HepG2 (cell line): Measurements from ENCODE around the gene REEP6. TPM values are rescaled to one million over a fixed set of nuclear protein-coding genes. Genes with fewer than 3 reads are reported as not detected.
A peak's percentile ranks its signal among the peaks of the same experiment; 100 is the strongest.

ENCODE experiments used
- CERS6 ChIP-seq: sonication (generic); formaldehyde crosslinking; IDR thresholded peaks from 2 replicates; pipeline ENCODE4 v1.5.0; 2020; ENCODE audit warnings: missing genetic modification reagents
- FUBP1 ChIP-seq: sonication (generic); formaldehyde crosslinking; IDR thresholded peaks from 2 replicates; pipeline ENCODE4 v1.5.1; 2020; ENCODE audit warnings: missing genetic modification reagents, mild to moderate bottlenecking, borderline replicate concordance
- MAFF ChIP-seq: IDR thresholded peaks from 2 replicates; pipeline ENCODE4 v1.6.1; 2011; ENCODE audit warnings: low read depth, low read length, improper control_type of control experiment
- MAX ChIP-seq: IDR thresholded peaks from 2 replicates; pipeline ENCODE4 v1.6.1; 2012; ENCODE audit warnings: inconsistent platforms
- MEIS2 ChIP-seq: sonication (generic); formaldehyde crosslinking; IDR thresholded peaks from 2 replicates; pipeline ENCODE4 v1.9.0; 2021; ENCODE audit warnings: mild to moderate bottlenecking, missing genetic modification reagents
- MLXIP ChIP-seq: sonication (generic); formaldehyde crosslinking; IDR thresholded peaks from 2 replicates; pipeline ENCODE4 v1.9.0; 2021; ENCODE audit warnings: missing genetic modification reagents, borderline replicate concordance
- MYPOP ChIP-seq: sonication (generic); formaldehyde crosslinking; IDR thresholded peaks from 2 replicates; pipeline ENCODE4 v1.8.1; 2023; ENCODE audit warnings: mild to moderate bottlenecking, moderate library complexity, missing genetic modification reagents
- NFE2L2 ChIP-seq: fragments of 150-350 bp; IDR thresholded peaks from 2 replicates; pipeline ENCODE4 v1.6.1; 2014; ENCODE audit warnings: low read length
- SAP130 ChIP-seq: IDR thresholded peaks from 2 replicates; pipeline ENCODE4 v1.6.1; 2016; ENCODE audit warnings: low read depth
- ZBTB38 ChIP-seq: sonication (generic); formaldehyde crosslinking; IDR thresholded peaks from 2 replicates; pipeline ENCODE4 v1.5.1; 2020; ENCODE audit warnings: mild to moderate bottlenecking, missing genetic modification reagents
- ZNF138 ChIP-seq: sonication (generic); formaldehyde crosslinking; IDR thresholded peaks from 2 replicates; pipeline ENCODE4 v1.5.0; 2020; ENCODE audit warnings: mild to moderate bottlenecking, low read depth, missing genetic modification reagents
- ZNF234 ChIP-seq: sonication (generic); formaldehyde crosslinking; conservative IDR thresholded peaks from 2 replicates; pipeline ENCODE4 v1.5.1; 2020; ENCODE audit warnings: mild to moderate bottlenecking, missing genetic modification reagents
- ZNF276 ChIP-seq: sonication (generic); formaldehyde crosslinking; IDR thresholded peaks from 2 replicates; pipeline ENCODE4 v1.4.0; 2020; ENCODE audit warnings: mild to moderate bottlenecking, low read depth, missing genetic modification reagents
- ZNF329 ChIP-seq: sonication (generic); formaldehyde crosslinking; IDR thresholded peaks from 2 replicates; pipeline ENCODE4 v1.9.0; 2021; ENCODE audit warnings: low read depth, mild to moderate bottlenecking, missing genetic modification reagents
- ZNF484 ChIP-seq: sonication (generic); formaldehyde crosslinking; IDR thresholded peaks from 2 replicates; pipeline ENCODE4 v1.5.1; 2020; ENCODE audit warnings: mild to moderate bottlenecking, low read depth, missing genetic modification reagents, borderline replicate concordance
- ZNF615 ChIP-seq: sonication (generic); formaldehyde crosslinking; IDR thresholded peaks from 2 replicates; pipeline ENCODE4 v1.5.0; 2020; ENCODE audit warnings: mild to moderate bottlenecking, missing genetic modification reagents, borderline replicate concordance
- ZNF720 ChIP-seq: sonication (generic); formaldehyde crosslinking; IDR thresholded peaks from 2 replicates; pipeline ENCODE4 v1.4.0; 2020; ENCODE audit warnings: missing genetic modification reagents
- ZNF775 ChIP-seq: sonication (generic); formaldehyde crosslinking; IDR thresholded peaks from 2 replicates; pipeline ENCODE4 v1.4.0; 2020; ENCODE audit warnings: missing genetic modification reagents, mild to moderate bottlenecking, moderate library complexity, borderline replicate concordance
- ZNF777 ChIP-seq: sonication (generic); formaldehyde crosslinking; IDR thresholded peaks from 2 replicates; pipeline ENCODE4 v1.4.0; 2020; ENCODE audit warnings: missing genetic modification reagents
- ZNF816 ChIP-seq: sonication (generic); formaldehyde crosslinking; IDR thresholded peaks from 2 replicates; pipeline ENCODE4 v1.8.0; 2022; ENCODE audit warnings: missing genetic modification reagents, mild to moderate bottlenecking, borderline replicate concordance
- ZNF850 ChIP-seq: sonication (generic); formaldehyde crosslinking; conservative IDR thresholded peaks from 2 replicates; pipeline ENCODE4 v1.9.0; 2021; ENCODE audit warnings: mild to moderate bottlenecking, missing genetic modification reagents
- polyA plus RNA-seq, 8 experiments: library from polyadenylated mRNA; depleted of rRNA in 3 of 8; stranded (reverse) in 7 of 8; unstranded in 1 of 8; fragments of >200 nt; fragmentation: Illumina TruSeq in 4 of 8; extraction: Trizol in 4 of 8; gene quantifications; 2 replicates each; pipeline versions ENCODE4 v1.2.1 to v1.2.3, GENCODE V29; 2011 to 2016; ENCODE audit warnings: low read depth in 4 of 8, missing spikeins in 1 of 8, mixed read lengths in 1 of 8; ENCODE audit not compliant: insufficient read depth in 1 of 8
- total RNA-seq, 5 experiments: library from RNA; depleted of rRNA; stranded (reverse); fragments of >200 nt; fragmentation: Illumina TruSeq; extraction: Trizol; gene quantifications; 2 replicates each; pipeline ENCODE4 v1.2.3, GENCODE V29; 2016; ENCODE audit warnings: low read depth in 1 of 5

REEP6 gene
- total and polyA plus RNA-seq, 2 of the 13 experiments (the other 11 are each of a cell fraction or from before 2014, with no cell fraction given) = 10.0 to 28.8 TPM

- TF ChIP-seq ZNF329 (CRISPR knock-in tag) (no peak), ZNF777 (CRISPR knock-in tag) (no peak), ZNF276 (CRISPR knock-in tag) (no peak), ZNF850 (CRISPR knock-in tag) (no peak), MLXIP (no peak), ZNF234 (CRISPR knock-in tag) (no peak), SAP130 (CRISPR knock-in tag) (peak; percentile 72; the same call in 1 of the 2 replicates), ZNF816 (CRISPR knock-in tag) (no peak), ZNF484 (CRISPR knock-in tag) (no peak), MAX (peak; percentile 68), MEIS2 (CRISPR knock-in tag) (peak; percentile 14; the same call in 1 of the 2 replicates), ZNF138 (CRISPR knock-in tag) (no peak), CERS6 (CRISPR knock-in tag) (no peak), ZNF615 (no peak), MYPOP (CRISPR knock-in tag) (no peak), FUBP1 (CRISPR knock-in tag) (no peak), MAFF (no peak), ZBTB38 (CRISPR knock-in tag) (no peak), NFE2L2 (no peak), ZNF775 (CRISPR knock-in tag) (no peak), ZNF720 (CRISPR knock-in tag) (no peak)
Observed at GRCh38 chr19:1512671-1513498, 21.9 kb downstream of the REEP6 start, which contains the start of gene ADAMTSL5 (continued).
